ENCODE measurements around the gene DICER1.

DNA sequence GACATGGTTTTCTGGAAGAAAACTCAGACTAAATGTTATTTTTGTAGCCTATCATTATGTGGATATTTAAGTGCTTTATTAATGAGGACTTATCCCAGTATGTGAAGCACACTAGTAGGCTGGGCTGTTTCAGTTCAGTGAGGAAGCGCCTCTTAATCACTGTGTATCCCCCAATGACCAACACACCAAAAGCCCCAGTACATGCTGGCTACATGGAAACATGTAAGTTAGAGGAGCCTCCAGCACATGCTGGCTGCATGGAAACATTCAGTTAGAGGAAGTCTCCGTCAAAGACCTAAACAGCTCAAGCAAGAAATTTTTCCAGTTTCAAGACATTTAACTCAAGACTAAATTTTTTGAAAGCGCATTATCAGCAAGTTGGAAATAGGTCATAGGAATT, 26.8 kb downstream of the DICER1 start:
- TF ChIP-seq POLR2AphosphoS5 (IDR thresholded peaks at IDR 0.05) (no peak), CTCF (IDR thresholded peaks at IDR 0.05) (no peak)
